Adrenal gland (tissue), 12 donors: ENCODE results near the gene FASTKD1. TPM values are rescaled to one million over a fixed set of nuclear protein-coding genes. Genes with fewer than 3 reads are reported as not detected.

ENCODE experiments used
- DNase-seq, 7 donors: peaks; one replicate each; pipeline ENCODE4 v3.0.0-alpha.2; 2019 to 2020
- H3K27ac ChIP-seq, 5 donors: fragments of 200-600 bp; sonication (generic) in 4 of 5; 1 replicate in 3 of 5; 2 replicates in 2 of 5; pipeline versions ENCODE4 v1.5.1 to v1.8.0; 2016 to 2020; ENCODE audit warnings: mild to moderate bottlenecking in 1 of 5
- H3K27me3 ChIP-seq: fragments of 200-600 bp; 2 replicates; pipeline ENCODE4 v1.8.0; 2021
- H3K36me3 ChIP-seq, 2 donors: fragments of 200-600 bp; replicated peaks in 1 of 2; 1 replicate in 1 of 2; 2 replicates in 1 of 2; pipeline versions ENCODE4 v1.5.1 to v1.8.0; 2018 to 2022
- H3K4me1 ChIP-seq, 2 donors: fragments of 200-600 bp; replicated peaks in 1 of 2; 1 replicate in 1 of 2; 2 replicates in 1 of 2; pipeline versions ENCODE4 v1.5.1 to v1.8.0; 2018 to 2021
- H3K4me3 ChIP-seq, 4 donors: fragments of 200-600 bp; sonication (generic) in 3 of 4; one replicate each; pipeline ENCODE4 v1.5.1; 2016 to 2018
- H3K9me3 ChIP-seq, 3 donors: fragments of 200-600 bp; sonication (generic) in 1 of 3; replicated peaks in 1 of 3; 1 replicate in 2 of 3; 2 replicates in 1 of 3; pipeline versions ENCODE4 v1.5.1 to v1.8.0; 2016 to 2021
- CTCF ChIP-seq, 6 experiments: fragments of 450-650 bp in 4 of 6; fragments of 200-600 bp in 2 of 6; sonication (generic) in 1 of 6; IDR thresholded peaks; 1 replicate in 5 of 6; 2 replicates in 1 of 6; pipeline versions ENCODE4 v1.5.1 to v1.8.0; 2016 to 2021; ENCODE audit warnings: antibody characterized with exemption in 6 of 6, mild to moderate bottlenecking in 2 of 6, moderate library complexity in 1 of 6
- POLR2A ChIP-seq, 2 donors: fragments of 450-650 bp; IDR thresholded peaks; one replicate each; pipeline ENCODE4 v1.6.1; 2017; ENCODE audit warnings: antibody characterized with exemption in 2 of 2, mild to moderate bottlenecking in 2 of 2, moderate library complexity in 1 of 2
- WGBS, 4 donors: extraction: QIAGEN DNeasy Blood & Tissue Kit in 2 of 4; methylation state at CpG; one replicate each; pipeline versions ENCODE4 v1.1.5 to v1.1.7; 2013 to 2017; 5-methylcytosine and 5-hydroxymethylcytosine counted together
- intact Hi-C, 2 donors: fragments of 100-400 bp; cut with DNase I; formaldehyde crosslinking; loops; one replicate each; pipeline versions ENCODE4 v1.14.1 to v1.15.0; 2022 to 2023
- polyA plus RNA-seq, 3 donors: library from polyadenylated mRNA; stranded (reverse); fragments of 200-250 nt in 2 of 3; fragments of 350-450 nt in 1 of 3; fragmentation: Illumina TruSeq in 1 of 3; extraction: RNeasy Lipid Tissue Mini Kit (QIAGEN cat#74804) in 1 of 3; gene quantifications; one replicate each; pipeline ENCODE4 v1.2.3, GENCODE V29; 2013 to 2014
- total RNA-seq, 9 donors: library from RNA; depleted of rRNA in 4 of 9; stranded (reverse); fragments of >200 nt in 4 of 9; fragments of 120-200 nt in 1 of 9; fragmentation: NEBNext Ultra II Directional in 1 of 9; extraction: Animal tissue kit (Norgen Biotek cat#: 25700) in 1 of 9; gene quantifications; one replicate each; pipeline versions ENCODE4 v1.1.0 to v1.2.4, GENCODE V29; 2013 to 2023
- donor health status: healthy with polysubstance abuse.
- donor health status: Bipolar disorder and iron deficiency.
- donor health status: DM: yes; HTN: yes; CAD: no.
- donor health status: DM: no; HTN: no; CAD: no.
- donor health status: DM: no; HTN: no; CAD: no.
- donor health status: DM: yes; HTN: yes; CAD: no.

FASTKD1 gene
- total and polyA plus RNA-seq, 12 donors, result 5.9 to 121 (median 20.9) TPM

DNA sequence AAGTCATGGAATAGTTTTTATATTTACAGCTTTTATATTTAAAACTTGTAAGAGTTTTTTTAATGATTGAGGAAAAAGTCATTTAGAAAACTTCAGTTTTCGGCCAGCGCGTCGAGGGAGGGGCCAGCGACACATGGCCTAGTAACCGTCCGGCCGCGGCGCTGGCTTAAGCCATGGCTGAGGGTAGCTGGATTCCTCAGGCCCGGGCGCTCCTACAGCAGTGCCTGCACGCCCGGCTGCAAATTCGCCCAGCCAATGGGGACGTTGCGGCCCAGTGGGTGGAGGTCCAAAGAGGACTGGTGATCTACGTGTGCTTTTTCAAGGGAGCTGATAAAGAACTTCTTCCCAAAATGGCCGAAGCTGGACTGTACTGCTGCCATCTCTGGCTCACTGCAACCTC is 69.0 kb downstream of the FASTKD1 start:
- no peak for TF ChIP-seq CTCF (IDR thresholded peaks at IDR 0.05)
- no peak for TF ChIP-seq POLR2A (IDR thresholded peaks at IDR 0.05)
- Histone ChIP-seq H3K4me1 (peaks cover 0 to 11% of the 10 kb centered on the region in 2 donors), H3K4me3 (no peak overlapping the region), H3K27ac (no peak overlapping the region), H3K9me3 (no peaks in the 10 kb centered on the region), H3K27me3 (no peaks in the 10 kb centered on the region), H3K36me3 (peaks cover 0 to 12% of the 10 kb centered on the region in 2 donors)
- WGBS, 4 donors, result 95 to 100% (median 99%) methylated on average over 14 to 19 of the region's 19 CpGs
- DNase-seq, result no peak
- intact Hi-C loops, result no loop called here

GRCh38 chr2:169495310-169495928 is 78.2 kb downstream of the FASTKD1 start:
- 96 to 98% (median 97%) methylated on average over 4 to 5 of the region's 5 CpGs for WGBS, 4 donors
- Histone ChIP-seq H3K4me3 (no peak overlapping the region), H3K27me3 (no peaks in the 10 kb centered on the region), H3K9me3 (no peaks in the 10 kb centered on the region), H3K36me3 (peaks cover 0 to 9% of the 10 kb centered on the region in 2 donors), H3K27ac (no peak overlapping the region), H3K4me1 (no peaks in the 10 kb centered on the region)
- no peak for DNase-seq
- TF ChIP-seq CTCF (IDR thresholded peaks at IDR 0.05), result no peak
- TF ChIP-seq POLR2A (IDR thresholded peaks at IDR 0.05), result no peak
- intact Hi-C loops, result no loop called here

DNA sequence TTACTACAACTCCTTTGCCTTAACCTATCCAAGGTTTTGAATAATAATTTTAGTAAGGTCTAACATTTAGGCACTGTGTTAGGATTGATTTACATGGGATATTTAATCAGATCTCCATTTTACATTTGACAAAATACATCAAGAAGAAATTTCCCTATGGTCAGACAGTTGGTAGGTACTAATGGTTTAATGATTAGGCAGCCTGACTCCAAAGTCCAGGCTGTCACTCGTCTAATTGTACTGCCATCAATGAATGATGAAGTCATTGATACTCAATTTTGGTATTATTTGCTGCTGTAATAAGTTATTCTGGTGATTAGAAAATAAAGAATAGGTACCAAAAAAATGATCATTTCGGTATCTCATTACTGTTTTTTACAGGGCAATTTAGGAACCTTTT is 80.3 kb downstream of the FASTKD1 start:
- Histone ChIP-seq H3K4me3 (no peak overlapping the region), H3K27me3 (no peaks in the 10 kb centered on the region), H3K27ac (no peak overlapping the region), H3K9me3 (no peaks in the 10 kb centered on the region), H3K4me1 (no peaks in the 10 kb centered on the region), H3K36me3 (no peaks in the 10 kb centered on the region)
- 84 to 97% (median 94%) methylated on average over 2 of the region's 2 CpGs for WGBS, 4 donors
- no peak for DNase-seq
- intact Hi-C loops, result no loop called here
- TF ChIP-seq POLR2A (IDR thresholded peaks at IDR 0.05), result no peak
- TF ChIP-seq CTCF (IDR thresholded peaks at IDR 0.05), result no peak

DNA sequence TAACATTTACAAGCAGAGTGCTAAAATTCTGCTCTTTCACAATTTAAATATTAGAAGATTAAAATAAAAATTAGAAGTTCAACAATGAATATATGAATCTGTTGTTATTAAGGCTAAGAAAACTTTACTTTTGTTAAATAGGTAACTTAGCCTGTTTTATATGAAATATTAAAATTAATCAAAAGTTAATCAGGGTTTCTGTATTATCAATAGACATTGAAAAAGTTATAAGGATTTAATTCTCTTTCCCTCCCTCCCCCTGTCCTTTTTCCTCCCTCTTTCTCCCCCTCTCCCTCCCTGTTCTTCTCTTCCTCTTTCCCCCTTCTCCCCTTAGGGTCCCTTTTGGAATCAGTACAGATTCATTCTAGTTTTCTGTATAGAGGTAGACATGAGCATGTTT is 82.3 kb downstream of the FASTKD1 start:
- Histone ChIP-seq H3K36me3 (no peaks in the 10 kb centered on the region), H3K4me3 (no peak overlapping the region), H3K27ac (no peak overlapping the region), H3K9me3 (no peaks in the 10 kb centered on the region), H3K4me1 (no peaks in the 10 kb centered on the region), H3K27me3 (no peaks in the 10 kb centered on the region)
- TF ChIP-seq CTCF (IDR thresholded peaks at IDR 0.05) (no peak), POLR2A (IDR thresholded peaks at IDR 0.05) (no peak)
- DNase-seq, result no peak
- intact Hi-C loops, result no loop called here
